ENCODE results near the gene HDAC9.

DNA sequence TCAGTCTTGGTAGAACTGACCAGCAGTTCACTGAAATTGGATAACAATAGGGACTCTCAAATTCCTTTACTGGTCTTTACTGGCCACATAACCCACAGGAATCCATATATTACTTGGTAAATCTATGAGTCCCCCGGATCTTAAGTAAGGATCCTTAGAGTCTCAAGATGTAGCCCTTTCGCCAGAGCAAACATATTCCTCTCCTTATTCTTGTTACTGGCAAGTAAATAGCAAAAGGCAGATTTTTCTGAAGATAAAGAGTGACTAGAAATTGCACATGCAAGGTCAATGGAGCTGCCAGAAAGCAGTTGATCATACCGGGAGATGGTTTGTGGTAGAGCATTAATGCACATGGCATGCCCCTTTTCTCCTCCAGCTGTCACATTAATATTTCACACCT is 283.0 kb downstream of the HDAC9 start:
- TF ChIP-seq, protein P1, sequence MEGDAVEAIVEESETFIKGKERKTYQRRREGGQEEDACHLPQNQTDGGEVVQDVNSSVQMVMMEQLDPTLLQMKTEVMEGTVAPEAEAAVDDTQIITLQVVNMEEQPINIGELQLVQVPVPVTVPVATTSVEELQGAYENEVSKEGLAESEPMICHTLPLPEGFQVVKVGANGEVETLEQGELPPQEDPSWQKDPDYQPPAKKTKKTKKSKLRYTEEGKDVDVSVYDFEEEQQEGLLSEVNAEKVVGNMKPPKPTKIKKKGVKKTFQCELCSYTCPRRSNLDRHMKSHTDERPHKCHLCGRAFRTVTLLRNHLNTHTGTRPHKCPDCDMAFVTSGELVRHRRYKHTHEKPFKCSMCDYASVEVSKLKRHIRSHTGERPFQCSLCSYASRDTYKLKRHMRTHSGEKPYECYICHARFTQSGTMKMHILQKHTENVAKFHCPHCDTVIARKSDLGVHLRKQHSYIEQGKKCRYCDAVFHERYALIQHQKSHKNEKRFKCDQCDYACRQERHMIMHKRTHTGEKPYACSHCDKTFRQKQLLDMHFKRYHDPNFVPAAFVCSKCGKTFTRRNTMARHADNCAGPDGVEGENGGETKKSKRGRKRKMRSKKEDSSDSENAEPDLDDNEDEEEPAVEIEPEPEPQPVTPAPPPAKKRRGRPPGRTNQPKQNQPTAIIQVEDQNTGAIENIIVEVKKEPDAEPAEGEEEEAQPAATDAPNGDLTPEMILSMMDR (IDR thresholded peaks at IDR 0.05) = no peak
- no peak for TF ChIP-seq POLR2A (IDR thresholded peaks at IDR 0.05)
